A204.1 (cell line): ENCODE results near the gene HTRA3.

Source experiments
- FAIRE-seq: peaks from 2 replicates; lab custom pipeline; 2012; peaks lifted over from hg19 to GRCh38; lab: Jason Lieb, UNC

Gene HTRA3

DNA sequence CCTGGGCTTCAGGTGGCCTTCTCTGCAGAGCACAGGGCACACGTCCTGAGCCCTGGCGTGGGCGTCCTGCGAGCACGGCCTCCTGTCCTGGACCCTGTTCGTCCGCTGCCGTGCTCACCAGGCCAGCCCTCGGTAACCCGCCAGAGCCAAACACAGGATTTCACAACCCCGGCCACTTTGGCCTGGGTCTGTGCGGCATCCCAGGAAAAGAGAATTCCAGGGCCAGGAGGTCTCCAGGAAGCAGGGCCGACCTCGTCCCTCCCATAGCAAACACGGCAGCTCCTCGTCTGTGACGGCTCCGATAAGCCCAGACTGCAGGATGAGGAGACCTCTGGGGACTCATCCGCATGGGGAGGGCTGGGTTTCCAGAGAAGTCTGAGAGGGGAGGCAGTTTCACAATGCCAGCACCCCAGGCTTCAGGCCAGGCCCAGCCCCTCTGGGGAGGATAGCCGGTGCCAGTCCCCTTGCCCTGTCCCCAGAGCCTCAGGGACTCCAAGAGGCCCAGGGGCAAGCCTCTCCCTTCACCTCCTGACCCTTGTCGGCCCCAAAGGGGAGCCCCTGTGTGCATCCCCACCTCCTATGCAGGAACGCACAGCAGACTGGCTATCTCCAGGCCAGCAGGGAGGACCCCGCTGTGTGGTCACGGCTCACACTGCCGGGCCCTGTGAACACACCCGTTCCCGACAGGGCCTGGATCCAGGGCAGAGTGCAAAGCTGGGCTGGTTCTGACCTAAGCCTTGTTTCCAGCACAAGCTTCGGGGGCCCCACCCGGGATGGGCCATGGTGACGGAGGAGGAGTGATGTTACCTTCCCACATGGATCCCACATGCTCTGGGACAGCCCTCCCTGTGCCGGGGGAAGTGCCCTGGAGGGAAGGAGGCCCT lies 22.3 kb upstream of the HTRA3 start:
- no peak for FAIRE-seq

DNA sequence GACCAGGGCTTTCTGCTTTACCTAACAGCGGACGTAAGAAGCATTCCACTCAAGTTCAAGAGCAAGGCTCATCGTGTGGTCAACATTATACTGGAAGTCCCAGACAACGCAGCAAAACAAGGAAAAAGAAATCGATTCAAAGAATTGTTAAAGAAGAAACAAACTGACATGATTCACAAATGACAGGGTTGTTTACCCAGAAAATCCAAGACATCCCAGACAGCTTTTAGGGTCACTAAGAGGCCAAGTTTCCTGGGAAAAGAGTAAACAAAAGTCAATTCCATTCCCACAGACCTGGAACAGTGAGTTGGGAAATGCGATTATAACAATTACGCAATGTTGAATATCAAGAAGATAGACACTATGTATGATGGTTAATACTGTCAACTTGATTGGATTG lies 21.5 kb upstream of the HTRA3 start:
- FAIRE-seq = no peak

GRCh38 chr4:8250227-8250626 lies 19.3 kb upstream of the HTRA3 start:
- FAIRE-seq = no peak

GRCh38 chr4:8250637-8251036 lies 18.9 kb upstream of the HTRA3 start:
- FAIRE-seq = no peak

GRCh38 chr4:8251110-8251883 lies 18.3 kb upstream of the HTRA3 start:
- no peak for FAIRE-seq

DNA sequence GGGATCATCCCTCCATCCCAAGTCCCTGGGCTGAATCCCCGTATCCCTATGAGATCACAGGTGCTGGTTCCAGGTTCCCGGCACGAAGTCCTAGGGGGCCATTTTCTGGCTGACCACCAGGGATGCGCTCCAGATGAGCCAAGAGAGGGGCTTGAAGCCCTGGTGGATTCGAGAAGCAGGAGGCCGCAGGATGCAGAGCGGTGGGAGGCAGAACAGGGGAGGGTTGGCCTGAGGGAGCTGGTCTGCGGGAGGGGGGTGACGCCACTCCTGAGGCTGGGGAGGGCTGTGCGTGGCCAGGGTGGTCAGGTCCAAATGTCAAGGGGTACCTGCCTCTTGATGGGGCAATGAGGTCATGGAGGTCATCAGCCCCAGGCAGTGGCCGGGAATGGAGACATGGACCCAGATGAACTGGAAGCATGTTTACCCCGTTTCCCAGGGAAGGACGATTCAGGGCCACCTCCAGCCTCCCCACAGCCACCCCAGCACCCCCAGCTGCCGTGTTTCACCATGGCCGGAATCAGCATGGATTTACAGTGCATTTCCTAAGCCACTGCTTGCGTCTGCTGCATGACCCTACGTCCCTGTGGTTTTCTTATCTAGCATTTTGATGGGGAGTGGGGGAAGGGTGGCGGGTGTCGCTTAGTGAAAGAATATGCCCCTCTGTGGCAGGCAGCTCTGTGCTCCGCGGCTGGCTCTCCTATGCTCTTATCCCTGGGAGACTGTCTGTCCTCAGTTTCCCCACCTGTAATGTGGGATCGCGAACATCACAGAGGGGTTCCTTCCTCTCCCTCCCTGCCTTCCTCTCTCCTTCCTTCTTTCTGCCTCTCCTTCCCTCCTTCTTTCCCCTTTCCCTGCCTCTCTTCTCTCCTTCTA lies 17.0 kb upstream of the HTRA3 start:
- FAIRE-seq = no peak

DNA sequence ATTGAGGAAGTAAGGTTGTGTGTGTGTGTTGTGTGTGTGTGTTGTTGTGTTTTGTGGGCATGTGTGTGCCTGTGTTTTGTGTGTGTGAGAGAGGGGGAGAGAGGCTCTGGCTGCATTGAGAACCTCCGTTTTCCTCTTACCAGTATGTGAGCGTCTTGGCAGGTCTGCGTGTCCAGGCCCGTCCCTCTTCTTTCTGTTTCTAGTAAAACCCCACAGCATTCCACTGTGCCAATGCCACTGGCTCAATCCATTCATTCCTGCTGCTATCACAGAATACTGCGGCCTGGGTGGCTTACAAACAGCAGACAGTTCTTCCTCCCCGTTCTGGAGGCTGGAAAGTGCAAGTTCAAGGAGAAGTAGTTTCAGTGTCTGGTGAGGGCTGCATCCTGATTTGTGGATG lies 15.5 kb upstream of the HTRA3 start:
- no peak for FAIRE-seq

- no peak for FAIRE-seq
These were observed 13.7 kb upstream of the HTRA3 start for GRCh38 chr4:8255698-8256441.

DNA sequence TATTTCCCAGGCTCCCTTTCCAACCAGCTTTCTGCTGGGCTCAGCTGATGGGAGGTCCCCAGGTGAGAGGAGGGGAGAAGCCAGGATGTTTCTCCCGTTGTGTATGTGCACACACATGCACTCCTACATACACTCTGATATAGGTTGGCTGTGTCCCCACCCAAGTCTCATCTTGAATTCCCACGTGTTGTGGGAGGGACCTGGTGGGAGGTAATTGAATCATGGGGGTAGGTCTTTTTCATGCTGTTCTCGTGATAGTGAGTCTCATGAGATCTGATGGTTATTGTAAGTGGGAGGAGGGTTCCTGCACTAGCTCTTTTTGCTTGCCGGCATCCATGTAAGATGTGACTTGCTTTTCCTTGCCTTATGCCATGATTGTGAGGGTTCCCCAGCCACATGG lies 11.7 kb upstream of the HTRA3 start:
- FAIRE-seq = no peak

DNA sequence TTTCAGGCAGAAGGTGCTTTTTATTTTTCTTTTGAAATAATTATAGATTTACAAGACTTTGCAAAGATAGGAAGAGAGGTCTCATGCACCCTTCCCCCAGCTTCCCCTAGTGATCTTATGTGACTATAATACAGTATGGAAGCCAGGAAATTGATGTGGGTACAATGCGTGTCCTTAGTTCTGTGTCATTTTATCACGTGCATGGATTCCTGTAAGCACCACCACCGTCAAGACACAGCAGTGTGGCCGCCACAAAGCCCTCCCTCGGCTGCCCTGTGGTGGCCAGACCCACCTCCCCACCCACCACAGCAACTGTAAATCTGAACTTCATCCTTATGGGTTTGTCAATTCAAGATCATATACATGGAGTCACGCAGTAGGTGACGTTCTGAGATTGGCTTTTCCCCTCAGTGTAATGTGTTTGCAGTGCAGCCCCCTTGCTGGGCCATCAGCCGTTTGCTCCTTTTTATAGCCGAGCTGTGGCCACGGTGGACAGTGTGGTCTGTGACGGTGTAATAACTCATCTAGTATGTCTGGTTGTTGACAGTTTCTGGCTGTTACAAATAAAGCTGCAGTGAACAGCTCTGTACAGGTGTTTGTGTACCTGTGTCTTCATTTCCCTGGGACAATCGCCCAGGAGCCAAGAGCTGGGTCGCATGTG lies 10.9 kb upstream of the HTRA3 start:
- no peak for FAIRE-seq

DNA sequence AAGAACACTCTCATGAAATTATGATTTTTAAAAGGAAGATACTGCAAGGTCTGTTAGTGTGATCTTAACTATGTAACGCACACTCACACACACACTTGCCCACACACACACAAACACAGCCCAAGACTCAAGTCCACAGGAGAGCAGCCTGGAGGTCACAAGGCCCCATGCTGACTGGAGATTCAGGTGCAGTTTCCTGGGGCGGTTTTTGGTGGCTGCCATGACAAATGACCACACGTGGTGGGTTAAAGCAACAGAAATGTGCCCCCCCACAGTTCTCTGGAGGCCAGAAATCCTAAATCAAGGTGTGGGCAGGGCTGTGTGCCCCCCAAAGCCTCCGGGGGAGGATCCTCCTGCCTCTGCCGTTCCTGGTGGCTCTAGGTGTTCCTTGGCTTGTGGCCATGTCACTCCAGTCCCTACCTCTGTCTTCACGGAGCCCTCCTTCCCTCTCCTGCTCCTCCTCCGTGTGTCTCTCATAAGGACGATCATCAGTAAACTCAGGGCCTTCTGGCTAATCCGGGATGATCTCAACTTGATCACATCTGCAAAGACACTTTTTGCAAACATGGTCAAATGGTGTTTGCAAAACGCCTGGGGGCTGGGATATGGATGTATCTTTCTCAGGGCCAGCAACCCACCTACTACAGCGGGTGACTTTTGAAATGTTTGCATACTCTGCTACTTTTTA lies 9.7 kb upstream of the HTRA3 start:
- no peak for FAIRE-seq

GRCh38 chr4:8260656-8261111 lies 8.9 kb upstream of the HTRA3 start:
- FAIRE-seq = no peak

GRCh38 chr4:8261851-8262535 lies 7.6 kb upstream of the HTRA3 start:
- no peak for FAIRE-seq

DNA sequence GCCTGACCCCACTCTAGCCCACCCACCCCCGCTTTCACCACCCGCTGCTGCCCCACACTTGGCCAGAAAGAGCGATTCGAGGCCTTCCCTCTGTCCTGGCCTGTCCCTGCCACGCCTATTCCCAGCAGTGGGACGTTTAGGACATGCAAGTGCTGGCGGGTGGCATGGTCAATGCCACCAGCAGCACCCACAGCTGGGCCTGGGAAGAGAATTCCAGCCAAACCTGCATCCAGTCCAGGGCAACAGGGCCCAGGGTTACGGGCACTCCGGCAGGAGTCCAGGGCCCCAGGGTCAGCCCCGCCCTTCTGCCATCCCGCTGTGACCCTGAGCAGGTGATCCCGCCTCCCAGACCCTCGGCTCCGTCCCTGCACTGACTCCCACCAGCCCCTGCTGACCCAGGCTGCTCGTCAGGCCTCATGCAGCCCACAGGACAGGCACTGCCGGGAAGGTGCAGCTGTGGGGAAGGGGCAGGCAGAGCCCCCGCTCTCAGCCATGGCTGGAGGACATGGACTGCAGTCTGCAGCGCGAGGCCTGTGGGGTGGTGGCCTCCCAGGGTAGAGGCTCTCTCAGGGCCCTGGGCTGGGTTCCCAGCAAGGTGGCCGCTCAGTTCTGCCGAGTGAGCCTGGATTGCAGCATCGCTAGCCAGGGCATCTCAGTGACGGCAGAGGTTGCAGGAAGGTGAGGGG lies 6.8 kb upstream of the HTRA3 start:
- FAIRE-seq = no peak

DNA sequence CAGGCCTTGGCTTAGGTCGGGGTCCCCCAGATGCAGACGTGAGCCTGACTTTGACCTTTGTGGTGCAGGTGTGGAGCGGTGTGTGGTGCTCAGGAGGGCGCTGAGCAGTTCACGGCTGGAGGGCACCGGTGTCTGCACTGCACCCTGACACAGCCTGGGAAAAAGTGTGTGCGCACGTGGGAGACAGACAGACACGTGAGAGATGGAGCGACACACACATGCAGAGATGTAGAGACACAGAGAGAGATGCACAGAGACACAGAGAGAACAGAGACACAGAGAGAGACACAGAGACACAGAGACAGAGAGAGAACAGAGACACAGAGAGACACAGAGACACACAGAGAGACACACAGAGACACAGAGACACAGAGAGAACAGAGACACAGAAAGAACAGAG lies 6.2 kb upstream of the HTRA3 start:
- FAIRE-seq = no peak

- no peak for FAIRE-seq
These were observed 5.4 kb upstream of the HTRA3 start for GRCh38 chr4:8264106-8264505.

GRCh38 chr4:8265171-8265929 lies 4.2 kb upstream of the HTRA3 start:
- FAIRE-seq = no peak

- no peak for FAIRE-seq
These were observed 3.5 kb upstream of the HTRA3 start for GRCh38 chr4:8266088-8266487.

DNA sequence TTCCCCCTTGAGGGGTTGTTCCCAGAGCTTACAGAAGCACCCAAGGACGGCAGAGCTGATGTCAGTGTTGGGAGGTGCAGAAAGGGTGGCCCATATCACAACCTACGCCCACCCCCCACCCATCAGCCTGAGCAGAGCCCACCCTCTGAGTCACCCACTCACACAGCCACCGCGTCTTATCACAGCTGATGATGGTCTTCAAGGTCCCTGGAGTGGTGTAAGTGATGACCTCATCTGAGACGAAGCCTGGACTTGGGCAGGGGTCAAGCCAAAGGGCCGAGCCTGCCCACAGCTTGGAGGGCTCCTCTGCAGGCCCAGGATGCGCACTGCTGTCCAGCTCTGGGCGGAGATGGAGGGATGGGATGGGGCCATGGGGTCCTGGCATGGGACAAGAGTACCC lies 3.0 kb upstream of the HTRA3 start:
- no peak for FAIRE-seq
